8988T (cell line): ENCODE data around the gene HLX.

ENCODE experiments used
- DNase-seq: peaks from one replicate; pipeline ENCODE4 v3.0.0; 2011

HLX gene

DNA sequence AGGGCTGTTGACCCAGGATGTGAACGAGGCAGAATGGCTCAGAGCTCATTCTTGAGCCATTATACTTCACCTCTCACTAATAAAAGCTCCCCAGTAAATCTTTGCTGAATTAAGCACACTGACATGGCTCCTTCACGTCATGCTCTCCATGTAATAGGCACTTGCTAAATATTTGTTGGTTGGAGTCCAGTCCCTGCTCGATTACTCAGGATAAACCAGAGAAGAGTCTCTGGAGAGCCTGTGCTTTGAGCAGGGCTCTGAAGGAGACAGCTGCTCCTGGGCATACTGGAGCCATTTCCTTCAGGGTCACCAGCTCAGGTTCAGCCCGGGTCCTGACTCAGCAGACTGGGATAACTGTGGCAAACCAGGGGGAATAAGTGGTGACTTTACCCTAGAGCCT, 46.9 kb downstream of the HLX start:
- no peak for DNase-seq

DNA sequence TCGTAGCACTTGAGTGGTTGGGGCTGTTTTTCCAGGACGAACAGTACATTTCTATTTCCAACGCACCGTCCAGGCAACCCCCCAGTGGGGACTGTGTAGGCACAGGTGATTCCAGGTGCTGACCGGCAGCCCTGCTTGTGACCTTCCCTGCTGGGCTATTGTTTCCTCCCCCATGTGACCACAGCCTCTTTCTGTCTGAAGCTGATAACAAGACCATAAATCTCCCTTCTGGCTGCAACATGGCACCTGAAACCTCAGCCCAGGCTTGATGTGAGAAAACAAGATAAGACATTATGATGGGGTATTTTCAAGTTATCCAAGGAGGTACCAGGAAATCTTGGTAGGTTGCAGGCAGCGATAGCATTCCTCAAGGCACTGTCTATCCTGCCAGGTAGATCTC, 48.2 kb downstream of the HLX start:
- no peak for DNase-seq

DNA sequence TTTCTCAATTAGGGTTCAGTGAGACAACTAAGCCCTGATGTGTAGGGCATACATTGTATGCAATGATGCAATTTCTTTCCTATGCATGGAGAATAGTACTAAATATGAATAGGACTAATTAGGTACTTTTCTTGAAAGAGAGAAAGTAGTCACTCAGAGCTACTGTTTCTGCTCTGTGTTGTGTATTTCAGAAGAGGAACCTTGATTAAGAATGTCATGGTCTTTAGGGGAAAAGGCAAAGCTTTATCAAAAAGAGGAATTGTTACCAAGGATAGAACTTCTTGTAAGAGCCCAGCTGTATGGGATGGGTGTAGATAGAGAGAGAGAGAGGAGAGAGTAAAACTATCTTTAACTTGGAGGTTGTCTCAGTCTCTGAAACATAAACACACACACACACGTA, 49.1 kb downstream of the HLX start:
- no peak for DNase-seq

DNA sequence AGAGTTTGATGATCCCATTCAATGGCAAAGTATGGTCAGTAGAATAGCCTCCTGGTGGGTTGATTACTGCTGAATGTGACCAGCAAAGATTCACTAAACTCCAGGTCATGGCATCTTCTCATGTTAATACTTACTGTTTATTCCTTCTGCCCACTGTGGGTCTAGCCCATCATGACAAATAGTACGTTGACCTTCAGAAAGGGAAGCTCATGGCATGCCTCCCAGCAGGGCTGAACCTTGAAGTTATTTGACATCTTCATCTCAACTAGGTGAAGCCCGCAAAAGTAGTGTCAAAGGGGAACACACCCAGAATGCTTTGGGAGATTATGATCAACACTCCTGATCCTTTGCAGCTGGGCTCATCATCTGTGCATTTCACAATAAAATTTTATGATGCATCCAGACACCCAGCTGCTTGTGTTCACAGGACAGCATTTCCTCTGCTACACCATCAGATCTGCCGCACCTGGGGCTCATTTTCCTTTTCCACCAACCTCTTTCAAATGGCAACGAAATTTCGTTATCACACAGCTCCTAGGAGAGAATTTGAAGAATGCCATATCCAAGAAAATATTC, 49.6 kb downstream of the HLX start:
- DNase-seq: no peak

DNA sequence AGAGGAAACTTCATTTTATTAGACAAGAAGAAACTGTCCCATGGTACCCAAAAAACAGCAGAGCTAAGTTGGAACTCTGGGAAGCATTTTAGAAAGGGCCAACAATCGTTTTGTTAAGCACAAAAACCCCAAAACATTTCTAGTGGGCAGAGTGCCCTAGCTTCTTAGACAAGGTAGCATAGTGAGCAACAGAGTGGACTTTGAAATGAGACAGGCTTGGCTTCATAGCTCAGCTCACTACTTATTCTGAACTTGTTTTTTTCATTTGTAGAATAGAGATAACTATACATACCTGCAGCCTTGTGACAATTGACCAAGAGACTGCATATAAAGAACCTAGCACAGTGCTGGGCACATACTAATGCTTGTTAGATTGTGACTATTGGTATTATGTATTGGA, 50.1 kb downstream of the HLX start:
- no peak for DNase-seq
